Brain microvascular endothelial cell (primary cell): ENCODE measurements around the gene PRSS50.

Experiments used
- DNase-seq: peaks from one replicate; pipeline ENCODE4 v3.0.0-alpha.2; 2020
- H3K27ac ChIP-seq: fragments of 250-450 bp; sonication (Bioruptor Pico); 2 replicates; pipeline ENCODE4 v1.5.1; 2020; ENCODE audit warnings: mild to moderate bottlenecking, moderate library complexity
- H3K27me3 ChIP-seq: fragments of 250-450 bp; sonication (Bioruptor Pico); replicated peaks from 2 replicates; pipeline ENCODE4 v1.5.1; 2020; ENCODE audit warnings: mild to moderate bottlenecking
- H3K36me3 ChIP-seq: fragments of 250-450 bp; sonication (Bioruptor Pico); replicated peaks from 2 replicates; pipeline ENCODE4 v1.5.1; 2020; ENCODE audit warnings: mild to moderate bottlenecking
- H3K4me3 ChIP-seq: 2 replicates; pipeline ENCODE4 v1.5.1; 2011; ENCODE audit warnings: low read depth, mild to moderate bottlenecking, control low read depth, low read length, moderate library complexity
- CTCF ChIP-seq: IDR thresholded peaks from 2 replicates; pipeline ENCODE4 v1.5.1; 2011; ENCODE audit warnings: low read depth, mild to moderate bottlenecking, moderate library complexity, low read length, control low read depth, inconsistent platforms; ENCODE audit errors: missing control alignments
- in situ Hi-C: cut with HindIII; loops from 2 replicates; pipeline ENCODE4 v1.10.0; 2017; ENCODE audit warnings: low sequenced_read_pairs, low pct_ligation_motif_present

Gene PRSS50

GRCh38 chr3:46695962-46696894, 21.4 kb downstream of the PRSS50 start:
- Histone ChIP-seq H3K27me3 (peaks cover under 1% of the 10 kb centered on the region), H3K27ac (no peak overlapping the region), H3K4me3 (no peak overlapping the region), H3K36me3 (no peaks in the 10 kb centered on the region)
- in situ Hi-C loops: no loop called here
- peak; percentile 17 for DNase-seq
- TF ChIP-seq CTCF: no peak

GRCh38 chr3:46695177-46695961, 22.3 kb downstream of the PRSS50 start:
- peak; percentile 52 for TF ChIP-seq CTCF
- Histone ChIP-seq H3K27me3 (no peaks in the 10 kb centered on the region), H3K4me3 (no peak overlapping the region), H3K36me3 (no peaks in the 10 kb centered on the region), H3K27ac (no peak overlapping the region)
- in situ Hi-C loops: no loop called here
- no peak for DNase-seq

- H3K36me3 ChIP-seq: no peaks in the 10 kb centered on the region
- TF ChIP-seq CTCF: no peak
- no peak overlapping the region for H3K27ac ChIP-seq
- DNase-seq: no peak
- H3K4me3 ChIP-seq: no peak overlapping the region
- no peaks in the 10 kb centered on the region for H3K27me3 ChIP-seq
- in situ Hi-C loops: no loop called here
Observed at GRCh38 chr3:46694520-46694919, 23.1 kb downstream of the PRSS50 start.

- peak overlapping the region; percentile 39 for H3K4me3 ChIP-seq
- no peak for DNase-seq
- no peaks in the 10 kb centered on the region for H3K36me3 ChIP-seq
- in situ Hi-C loops: no loop called here
- no peak for TF ChIP-seq CTCF
- H3K27ac ChIP-seq: no peak overlapping the region
- no peaks in the 10 kb centered on the region for H3K27me3 ChIP-seq
Observed at GRCh38 chr3:46693892-46694226, 23.8 kb downstream of the PRSS50 start.

GRCh38 chr3:46693038-46693891, 24.4 kb downstream of the PRSS50 start, which contains the start of gene ALS2CL:
Gene ALS2CL, minus strand, starts transcription at chr3:46693679. Its CDS starts 4,239 bp downstream, at chr3:46689440.
- H3K27ac ChIP-seq: no peak within 1 kb of the TSS
- peak within 1 kb of the TSS; percentile 57 for H3K4me3 ChIP-seq
- no peak for DNase-seq
- in situ Hi-C loops: no loop called here
- H3K36me3 ChIP-seq: no peaks in the 10 kb centered on the region
- no peak for TF ChIP-seq CTCF
- no peaks in the 10 kb centered on the region for H3K27me3 ChIP-seq
